ENCODE results near the gene NXPH4. TPM values are rescaled to one million over a fixed set of nuclear protein-coding genes. Genes with fewer than 3 reads are reported as not detected.
A peak's percentile ranks its signal among the peaks of the same experiment; 100 is the strongest.

Gene NXPH4
- total RNA-seq, 1 donor from 2014 or later, result 15.1 TPM

GRCh38 chr12:57212701-57213057 lies 3.9 kb upstream of the NXPH4 start:
- Mint-ChIP-seq H3K27ac (no peak overlapping the region), H3K36me3 (no peaks in the 10 kb centered on the region), H3K4me3 (no peak overlapping the region), H3K27me3 (peaks cover 35% of the 10 kb centered on the region), H3K4me1 (ENCODE audit: unreplicated experiment) (peaks cover 32% of the 10 kb centered on the region), H3K9me3 (no peaks in the 10 kb centered on the region)
- DNase-seq (ENCODE audit: extremely low spot score, unreplicated experiment), result no peak
- TF ChIP-seq, protein P1, sequence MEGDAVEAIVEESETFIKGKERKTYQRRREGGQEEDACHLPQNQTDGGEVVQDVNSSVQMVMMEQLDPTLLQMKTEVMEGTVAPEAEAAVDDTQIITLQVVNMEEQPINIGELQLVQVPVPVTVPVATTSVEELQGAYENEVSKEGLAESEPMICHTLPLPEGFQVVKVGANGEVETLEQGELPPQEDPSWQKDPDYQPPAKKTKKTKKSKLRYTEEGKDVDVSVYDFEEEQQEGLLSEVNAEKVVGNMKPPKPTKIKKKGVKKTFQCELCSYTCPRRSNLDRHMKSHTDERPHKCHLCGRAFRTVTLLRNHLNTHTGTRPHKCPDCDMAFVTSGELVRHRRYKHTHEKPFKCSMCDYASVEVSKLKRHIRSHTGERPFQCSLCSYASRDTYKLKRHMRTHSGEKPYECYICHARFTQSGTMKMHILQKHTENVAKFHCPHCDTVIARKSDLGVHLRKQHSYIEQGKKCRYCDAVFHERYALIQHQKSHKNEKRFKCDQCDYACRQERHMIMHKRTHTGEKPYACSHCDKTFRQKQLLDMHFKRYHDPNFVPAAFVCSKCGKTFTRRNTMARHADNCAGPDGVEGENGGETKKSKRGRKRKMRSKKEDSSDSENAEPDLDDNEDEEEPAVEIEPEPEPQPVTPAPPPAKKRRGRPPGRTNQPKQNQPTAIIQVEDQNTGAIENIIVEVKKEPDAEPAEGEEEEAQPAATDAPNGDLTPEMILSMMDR (conservative IDR thresholded peaks at IDR 0.05), result no peak

GRCh38 chr12:57213058-57213715 lies 3.4 kb upstream of the NXPH4 start:
- Mint-ChIP-seq H3K27ac (peak overlapping the region; percentile 97), H3K36me3 (no peaks in the 10 kb centered on the region), H3K4me1 (ENCODE audit: unreplicated experiment) (peaks cover 32% of the 10 kb centered on the region), H3K27me3 (peaks cover 40% of the 10 kb centered on the region), H3K4me3 (peak overlapping the region; percentile 76), H3K9me3 (no peaks in the 10 kb centered on the region)
- DNase-seq (ENCODE audit: extremely low spot score, unreplicated experiment), result peak; percentile 90
- TF ChIP-seq, protein P1 (conservative IDR thresholded peaks at IDR 0.05), result peak; percentile 92

DNA sequence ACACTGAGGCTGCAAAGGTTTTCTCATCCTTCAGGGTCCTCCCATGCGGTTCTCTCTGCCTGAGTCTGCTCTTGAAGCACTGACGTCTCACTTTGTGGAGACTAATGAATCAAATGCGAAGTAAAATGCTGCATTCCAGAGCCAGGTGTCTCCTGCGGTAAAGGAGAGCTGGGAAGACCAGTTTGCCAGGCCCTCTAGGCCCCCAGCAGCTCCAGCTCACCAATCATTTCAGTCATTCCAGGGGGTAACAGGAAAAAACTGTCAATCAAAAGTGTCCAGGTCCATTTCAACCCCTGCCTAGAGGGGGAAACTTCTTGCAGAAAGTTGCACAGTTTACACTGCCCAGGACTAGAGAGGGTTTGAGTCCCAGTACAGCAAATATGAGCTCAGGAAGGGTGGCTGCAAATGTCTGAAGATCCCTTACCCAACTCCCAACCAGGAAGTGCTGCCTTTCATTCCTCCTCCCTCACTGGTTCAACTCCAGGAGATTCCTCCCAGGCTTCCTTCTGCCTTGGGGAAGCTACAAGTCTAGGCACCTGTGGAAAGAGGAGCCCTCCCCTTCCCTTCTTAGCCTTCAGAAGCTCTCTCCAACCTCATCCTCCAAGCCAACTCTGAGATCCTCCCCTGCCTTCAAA lies 2.7 kb upstream of the NXPH4 start:
- no peaks in the 10 kb centered on the region for H3K36me3 Mint-ChIP-seq
- TF ChIP-seq, protein P1 (conservative IDR thresholded peaks at IDR 0.05), result no peak
- peak overlapping the region; percentile 97 for H3K27ac Mint-ChIP-seq
- H3K4me3 Mint-ChIP-seq, result peak overlapping the region; percentile 76
- peaks cover 39% of the 10 kb centered on the region for H3K4me1 Mint-ChIP-seq (ENCODE audit: unreplicated experiment)
- no peaks in the 10 kb centered on the region for H3K9me3 Mint-ChIP-seq
- no peak for DNase-seq (ENCODE audit: extremely low spot score, unreplicated experiment)
- peaks cover 47% of the 10 kb centered on the region for H3K27me3 Mint-ChIP-seq

GRCh38 chr12:57214398-57214781 lies 2.2 kb upstream of the NXPH4 start:
- peaks cover 52% of the 10 kb centered on the region for H3K27me3 Mint-ChIP-seq
- H3K4me1 Mint-ChIP-seq (ENCODE audit: unreplicated experiment), result peaks cover 44% of the 10 kb centered on the region
- peak overlapping the region; percentile 86 for H3K4me3 Mint-ChIP-seq
- TF ChIP-seq, protein P1 (conservative IDR thresholded peaks at IDR 0.05), result peak; percentile 85
- H3K27ac Mint-ChIP-seq, result peak overlapping the region; percentile 97
- H3K9me3 Mint-ChIP-seq, result no peaks in the 10 kb centered on the region
- no peak for DNase-seq (ENCODE audit: extremely low spot score, unreplicated experiment)
- H3K36me3 Mint-ChIP-seq, result no peaks in the 10 kb centered on the region

- H3K27ac Mint-ChIP-seq, result peak overlapping the region; percentile 97
- peaks cover 57% of the 10 kb centered on the region for H3K27me3 Mint-ChIP-seq
- peak overlapping the region; percentile 86 for H3K4me3 Mint-ChIP-seq
- H3K36me3 Mint-ChIP-seq, result no peaks in the 10 kb centered on the region
- TF ChIP-seq, protein P1 (conservative IDR thresholded peaks at IDR 0.05), result no peak
- DNase-seq (ENCODE audit: extremely low spot score, unreplicated experiment), result no peak
- H3K4me1 Mint-ChIP-seq (ENCODE audit: unreplicated experiment), result peaks cover 50% of the 10 kb centered on the region
- no peaks in the 10 kb centered on the region for H3K9me3 Mint-ChIP-seq
These were observed 1.5 kb upstream of the NXPH4 start for GRCh38 chr12:57215065-57215464.

Data from type B pancreatic cell (in vitro differentiated cells).